CD4-positive, alpha-beta T cell treated with Interleukin-17A for 1 hour (primary cell): Measurements from ENCODE around the gene ELL.

Source experiments
- DNase-seq: peaks from one replicate; pipeline ENCODE4 v3.0.0-alpha.2; 2020

ELL gene

GRCh38 chr19:18442941-18443340 is 78.9 kb downstream of the ELL start:
- no peak for DNase-seq

DNA sequence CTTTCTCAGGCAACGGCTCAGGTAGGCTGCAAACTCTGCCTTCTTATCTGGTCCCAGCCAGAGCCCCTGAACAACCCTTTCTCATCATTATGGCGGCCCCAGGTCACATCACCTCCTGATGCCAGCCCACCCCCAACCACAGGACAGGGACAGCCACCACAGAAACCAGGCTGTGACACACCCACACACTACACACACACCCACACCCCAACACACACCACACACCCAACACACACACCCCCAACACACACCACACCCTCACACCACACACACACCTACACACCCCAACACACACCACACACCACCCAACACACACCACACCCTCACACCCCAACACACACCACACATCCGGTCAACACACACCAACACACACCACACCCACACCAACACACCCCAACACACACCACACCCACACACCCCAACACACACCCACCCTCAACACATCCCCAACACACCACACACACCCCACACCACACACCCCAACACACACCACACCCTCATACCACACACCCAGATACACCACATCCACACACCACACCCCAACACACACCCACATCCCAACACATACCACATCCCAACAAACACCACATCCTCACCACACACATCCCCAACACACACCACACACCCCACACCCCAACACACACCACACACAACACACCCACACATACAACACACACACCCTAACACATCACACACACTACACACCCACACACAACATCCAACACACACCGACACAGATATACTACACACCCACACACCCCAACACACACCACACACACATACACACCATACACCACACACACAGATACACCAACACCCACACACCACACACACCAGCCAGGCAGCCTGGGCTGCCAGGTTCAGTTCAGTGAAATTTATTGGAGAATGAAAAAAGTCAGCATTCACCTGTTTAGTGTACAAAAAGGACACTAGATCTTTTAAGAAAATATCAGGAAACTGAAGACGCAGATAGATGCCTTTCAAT is 79.8 kb downstream of the ELL start:
- DNase-seq, result peak; percentile 78

GRCh38 chr19:18440936-18441803 is 80.7 kb downstream of the ELL start:
- DNase-seq, result no peak

- DNase-seq, result peak; percentile 45
Measured at GRCh38 chr19:18440415-18440877, 81.4 kb downstream of the ELL start.

- no peak for DNase-seq
Measured at GRCh38 chr19:18439910-18440237, 82.0 kb downstream of the ELL start.

- DNase-seq, result no peak
Measured at GRCh38 chr19:18439025-18439909, 82.6 kb downstream of the ELL start.

DNA sequence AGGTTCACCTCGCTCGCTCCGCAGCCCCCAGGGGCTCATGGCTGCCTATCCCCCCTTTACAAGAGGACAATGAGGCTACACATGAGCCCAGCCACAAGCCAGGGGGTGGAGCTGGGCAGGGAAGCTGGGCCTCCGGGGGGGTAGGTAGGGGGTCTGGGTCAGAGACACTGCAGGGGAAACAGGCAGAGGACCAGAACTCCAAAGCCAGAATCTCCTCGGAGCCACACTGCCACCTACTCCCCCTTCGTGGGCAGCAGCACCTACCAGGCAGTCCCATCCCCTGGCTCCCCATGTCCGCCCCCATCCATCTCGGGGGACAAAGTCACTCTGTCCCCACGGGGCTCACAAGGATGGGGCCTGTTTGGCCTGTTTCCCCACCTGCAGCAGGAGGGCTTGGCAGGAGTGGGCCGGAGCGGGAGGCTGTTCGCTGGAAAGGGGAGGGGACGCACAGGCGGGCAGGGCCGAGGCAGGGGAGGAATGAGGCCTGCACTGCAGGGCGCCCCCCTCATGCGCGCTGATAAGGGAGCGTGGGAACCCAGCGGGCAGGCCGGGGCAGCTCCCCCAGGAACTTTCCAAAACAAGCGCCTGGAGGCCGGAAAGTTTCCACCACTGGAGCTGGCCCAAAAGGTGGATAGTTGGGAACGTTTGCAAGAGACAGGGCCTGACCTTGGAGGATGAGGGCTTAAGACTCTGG is 83.4 kb downstream of the ELL start:
- DNase-seq, result no peak

DNA sequence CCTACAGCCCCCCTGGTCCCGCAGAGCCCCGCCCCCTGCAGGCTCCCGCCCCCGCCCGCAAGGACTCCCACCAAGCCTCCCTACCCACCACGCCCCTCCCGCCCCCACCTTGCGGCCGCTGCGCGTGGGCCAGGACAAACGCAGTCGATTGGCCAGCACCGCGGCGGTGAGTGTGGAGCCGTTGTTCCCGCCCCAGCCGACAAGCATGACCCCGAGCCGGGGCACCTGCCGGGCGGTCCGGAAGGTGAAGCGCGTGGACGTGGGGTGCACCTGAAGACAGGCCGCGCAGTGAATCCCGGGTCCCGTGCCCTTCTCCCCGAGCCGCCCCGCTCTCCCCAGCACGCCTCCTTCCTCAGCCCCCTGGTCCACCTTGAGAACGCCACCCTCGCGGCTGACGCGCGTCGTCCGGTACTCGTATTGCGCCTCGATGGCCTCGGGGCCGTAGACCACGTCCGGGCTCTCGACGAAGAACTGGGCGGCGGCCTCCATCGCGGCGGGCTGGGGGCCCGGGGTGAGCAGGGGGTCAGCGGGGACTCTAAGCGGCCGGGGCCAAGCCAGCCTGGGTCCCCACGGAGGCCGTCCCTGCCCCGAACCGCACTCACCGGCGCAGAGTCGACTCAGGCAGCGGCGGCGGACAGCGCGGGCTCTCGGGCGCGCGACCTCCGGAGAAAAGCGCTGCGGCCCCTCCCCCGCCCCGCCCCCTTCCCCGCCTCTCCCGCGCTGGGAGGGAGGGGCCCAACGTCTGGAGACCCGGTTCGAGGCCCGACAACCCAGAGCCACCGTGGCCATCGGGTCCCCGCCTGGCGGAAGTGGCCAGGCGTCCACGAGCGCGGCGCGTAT is 84.2 kb downstream of the ELL start, which contains the start of gene ISYNA1:
ISYNA1 (minus strand) TSS at position 643 of the 840 bp plus-strand sequence; CDS start at position 489, 154 bp downstream.
- peak; percentile 70 for DNase-seq

- peak; percentile 89 for DNase-seq
Measured at GRCh38 chr19:18436671-18437490, 85.0 kb downstream of the ELL start.

DNA sequence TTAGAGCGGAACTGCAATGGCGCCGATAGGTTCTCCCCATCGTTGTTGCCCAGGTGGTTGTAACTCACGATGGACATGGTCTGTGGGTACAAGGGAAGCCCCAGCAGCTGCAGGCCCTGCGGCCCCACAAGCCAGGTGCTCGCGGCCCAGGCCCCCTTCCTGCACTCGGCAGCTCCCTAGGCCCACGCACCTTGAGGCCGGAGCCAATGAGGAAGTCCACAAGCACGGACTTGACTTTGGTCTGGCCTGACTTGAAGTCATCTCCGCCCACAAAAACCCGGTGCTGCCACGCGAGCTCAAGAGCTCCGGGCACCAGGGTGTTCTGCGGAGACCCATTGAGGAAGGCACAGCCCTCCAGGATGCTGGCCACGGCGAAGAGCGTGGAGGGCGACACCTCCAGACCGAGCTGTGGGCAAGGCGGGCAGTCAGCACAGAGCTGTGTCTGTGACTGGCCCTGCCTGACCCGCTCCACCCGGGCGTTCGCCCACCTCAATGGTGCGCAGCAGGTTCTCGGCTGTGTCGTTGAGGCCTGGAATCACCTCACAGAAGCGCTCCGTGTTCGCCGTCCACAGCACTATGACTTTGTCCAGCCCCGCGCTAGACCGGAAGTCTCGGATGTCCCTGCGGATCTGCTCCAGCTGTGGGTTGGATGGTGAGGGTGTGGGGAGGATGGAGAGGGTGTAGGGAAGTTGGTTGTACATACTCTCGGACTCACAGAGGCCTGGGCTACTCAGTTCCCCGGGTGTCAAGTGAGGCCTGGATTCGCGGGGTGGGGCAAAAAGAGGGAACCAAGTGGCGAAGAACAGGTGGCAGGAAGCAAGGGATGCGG is 85.8 kb downstream of the ELL start:
- DNase-seq, result no peak

- no peak for DNase-seq
Measured at GRCh38 chr19:18435178-18435841, 86.6 kb downstream of the ELL start.

GRCh38 chr19:18434411-18435175 is 87.3 kb downstream of the ELL start:
- no peak for DNase-seq

GRCh38 chr19:18433735-18434398 is 88.0 kb downstream of the ELL start:
- DNase-seq, result no peak

DNA sequence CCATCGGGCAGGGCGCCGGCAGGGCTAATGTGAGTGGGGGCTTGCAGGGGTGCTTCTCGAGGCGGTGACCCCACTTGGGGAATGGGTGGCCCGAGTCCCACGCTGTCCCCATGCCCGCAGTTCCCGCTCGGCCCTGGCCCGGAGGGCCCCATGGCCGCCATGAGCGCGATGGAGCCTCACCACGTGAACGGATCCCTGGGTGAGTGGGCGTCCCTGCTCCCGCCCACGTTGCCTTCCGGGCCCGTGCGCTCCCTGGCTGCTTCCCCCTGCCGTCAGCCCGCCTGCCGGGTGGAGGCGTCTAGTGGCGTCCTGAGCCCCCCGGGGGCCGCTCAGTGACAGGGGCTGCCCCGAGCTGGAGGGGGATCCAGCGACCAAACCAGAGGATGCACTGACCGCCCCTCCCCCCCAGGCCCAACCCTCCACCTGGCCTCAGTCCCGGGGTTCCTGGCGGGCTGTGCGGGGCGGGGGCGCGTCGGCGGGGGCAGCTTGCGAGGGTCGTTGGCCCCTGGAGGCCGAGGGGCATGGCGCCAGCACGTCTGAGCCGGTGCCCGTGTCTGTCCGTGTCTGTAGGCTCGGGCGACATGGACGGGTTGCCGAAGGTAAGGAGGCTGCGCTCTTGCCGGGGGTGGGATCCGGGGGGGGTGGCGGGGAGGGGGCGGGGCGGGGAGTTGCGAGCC is 88.7 kb downstream of the ELL start:
- no peak for DNase-seq

GRCh38 chr19:18432275-18433014 is 89.4 kb downstream of the ELL start:
- DNase-seq, result no peak
